Measurements from ENCODE around the gene PROSER2. TPM values are rescaled to one million over a fixed set of nuclear protein-coding genes. Genes with fewer than 3 reads are reported as not detected.

PROSER2 gene
- total and polyA plus RNA-seq, 12 donors, result 0.34 to 1.6 (median 0.76) TPM

DNA sequence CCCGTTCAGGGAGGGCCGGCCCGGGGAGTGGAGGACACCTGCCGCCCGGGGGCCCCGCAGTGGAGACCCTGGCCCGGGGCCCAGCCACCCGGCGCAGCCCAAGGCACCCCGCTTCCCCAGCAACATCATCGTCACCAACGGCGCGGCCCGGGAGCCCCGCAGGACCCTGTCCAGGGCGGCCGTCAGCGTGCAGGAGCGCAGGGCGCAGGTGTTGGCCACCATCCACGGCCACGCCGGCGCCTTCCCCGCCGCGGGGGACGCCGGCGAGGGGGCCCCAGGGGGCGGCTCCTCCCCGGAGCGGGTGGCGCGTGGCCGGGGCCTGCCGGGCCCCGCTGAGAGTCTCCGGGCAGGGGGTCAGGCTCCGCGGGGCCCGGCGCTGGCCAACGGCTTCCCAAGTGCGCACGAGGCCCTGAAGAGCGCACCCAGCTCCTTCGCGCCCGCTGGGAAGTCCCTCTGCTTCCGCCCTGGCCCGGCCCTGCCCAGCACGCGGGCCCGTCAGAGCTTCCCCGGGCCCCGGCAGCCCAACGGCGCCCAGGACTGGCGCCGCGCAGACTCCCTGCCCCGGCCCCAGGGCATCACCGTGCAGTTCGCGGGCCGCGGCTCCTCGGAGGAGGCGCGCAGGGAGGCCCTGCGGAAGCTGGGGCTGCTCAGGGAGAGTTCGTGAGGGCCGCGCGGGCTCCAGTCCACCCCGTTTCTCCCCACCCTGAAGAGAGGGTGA, 46.7 kb downstream of the PROSER2 start:
- 26 to 27% methylated on average over 47 to 78 of the region's 78 CpGs for WGBS, 2 donors
- Histone ChIP-seq H3K27ac (no peak overlapping the region), H3K4me1 (peaks cover 2 to 29% (median 17%) of the 10 kb centered on the region in 9 donors), H3K36me3 (no peaks in the 10 kb centered on the region), H3K27me3 (peaks cover 0 to 8% (median 0%) of the 10 kb centered on the region in 7 donors), H3K9me3 (no peaks in the 10 kb centered on the region), H3K4me3 (peak overlapping the region in 7 of 10 donors; percentile 19 to 38 (median 28))
- intact Hi-C loops (cut with DNase I), result no loop called here
- DNase-seq (no peak), ATAC-seq (peak; percentile 20 to 74 (median 49))
- TF ChIP-seq, protein P1, sequence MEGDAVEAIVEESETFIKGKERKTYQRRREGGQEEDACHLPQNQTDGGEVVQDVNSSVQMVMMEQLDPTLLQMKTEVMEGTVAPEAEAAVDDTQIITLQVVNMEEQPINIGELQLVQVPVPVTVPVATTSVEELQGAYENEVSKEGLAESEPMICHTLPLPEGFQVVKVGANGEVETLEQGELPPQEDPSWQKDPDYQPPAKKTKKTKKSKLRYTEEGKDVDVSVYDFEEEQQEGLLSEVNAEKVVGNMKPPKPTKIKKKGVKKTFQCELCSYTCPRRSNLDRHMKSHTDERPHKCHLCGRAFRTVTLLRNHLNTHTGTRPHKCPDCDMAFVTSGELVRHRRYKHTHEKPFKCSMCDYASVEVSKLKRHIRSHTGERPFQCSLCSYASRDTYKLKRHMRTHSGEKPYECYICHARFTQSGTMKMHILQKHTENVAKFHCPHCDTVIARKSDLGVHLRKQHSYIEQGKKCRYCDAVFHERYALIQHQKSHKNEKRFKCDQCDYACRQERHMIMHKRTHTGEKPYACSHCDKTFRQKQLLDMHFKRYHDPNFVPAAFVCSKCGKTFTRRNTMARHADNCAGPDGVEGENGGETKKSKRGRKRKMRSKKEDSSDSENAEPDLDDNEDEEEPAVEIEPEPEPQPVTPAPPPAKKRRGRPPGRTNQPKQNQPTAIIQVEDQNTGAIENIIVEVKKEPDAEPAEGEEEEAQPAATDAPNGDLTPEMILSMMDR (IDR thresholded peaks at IDR 0.05), result no peak

DNA sequence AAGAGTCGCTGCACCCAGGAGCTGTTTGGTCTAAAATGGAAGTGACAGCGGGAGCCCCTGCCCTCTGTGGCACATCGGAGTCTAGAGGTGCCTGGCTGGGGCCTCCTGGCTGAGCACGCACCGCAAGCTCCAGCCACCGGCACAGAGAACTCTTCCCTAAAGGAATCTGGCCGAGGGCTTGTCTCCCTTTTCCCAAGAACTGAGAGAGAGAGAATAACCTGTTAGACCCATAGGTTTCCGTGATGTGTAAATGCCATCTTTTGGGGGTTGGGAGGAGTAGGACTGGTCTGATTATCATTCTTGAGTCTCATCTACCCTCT, 47.3 kb downstream of the PROSER2 start:
- ATAC-seq, result peak in 2 of 8 donors; percentile 10 to 26
- Histone ChIP-seq H3K4me3 (peak overlapping the region in 6 of 10 donors; percentile 22 to 38 (median 30)), H3K27ac (no peak overlapping the region), H3K9me3 (no peaks in the 10 kb centered on the region), H3K27me3 (peaks cover 0 to 8% (median 0%) of the 10 kb centered on the region in 7 donors), H3K4me1 (peaks cover 7 to 34% (median 21%) of the 10 kb centered on the region in 9 donors), H3K36me3 (no peaks in the 10 kb centered on the region)
- intact Hi-C loops (cut with DNase I), result no loop called here
- TF ChIP-seq, protein P1 (IDR thresholded peaks at IDR 0.05), result no peak
- no peak for DNase-seq
- 53 to 58% methylated on average over 8 of the region's 8 CpGs for WGBS, 2 donors

DNA sequence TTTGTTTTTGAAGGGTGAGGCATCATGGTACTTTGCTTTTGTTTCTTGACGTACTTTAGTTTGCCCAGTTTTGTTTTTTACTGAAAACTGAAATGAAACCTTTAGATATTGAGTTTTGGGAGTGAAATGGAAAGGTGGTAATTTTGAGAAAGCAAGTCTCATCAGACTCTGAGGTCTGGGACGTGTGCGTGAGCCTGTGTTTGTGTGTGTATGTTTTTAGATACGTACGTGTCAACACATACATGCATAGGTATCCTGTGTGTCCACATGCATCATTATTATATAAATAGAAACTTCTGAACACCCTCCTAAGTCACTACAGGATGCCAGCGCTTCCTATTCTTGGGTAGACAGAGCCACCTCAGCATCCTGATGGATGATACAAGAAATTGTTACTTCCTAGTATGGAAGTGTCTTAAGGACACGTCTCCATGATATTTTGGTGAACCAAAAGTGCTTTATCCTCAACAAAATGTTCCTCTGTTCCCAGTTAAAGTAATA, 47.8 kb downstream of the PROSER2 start:
- H3K27me3 ChIP-seq, result peaks cover 0 to 8% (median 0%) of the 10 kb centered on the region in 7 donors
- ATAC-seq (no peak), DNase-seq (no peak)
- TF ChIP-seq, protein P1 (IDR thresholded peaks at IDR 0.05), result no peak
- 76 to 78% methylated on average over 7 of the region's 7 CpGs for WGBS, 2 donors
- peaks cover 9 to 40% (median 27%) of the 10 kb centered on the region in 9 donors for H3K4me1 ChIP-seq
- H3K36me3 ChIP-seq, result no peaks in the 10 kb centered on the region
- intact Hi-C loops (cut with DNase I), result no loop called here
- no peaks in the 10 kb centered on the region for H3K9me3 ChIP-seq
- no peak overlapping the region for H3K27ac ChIP-seq
- H3K4me3 ChIP-seq, result no peak overlapping the region

DNA sequence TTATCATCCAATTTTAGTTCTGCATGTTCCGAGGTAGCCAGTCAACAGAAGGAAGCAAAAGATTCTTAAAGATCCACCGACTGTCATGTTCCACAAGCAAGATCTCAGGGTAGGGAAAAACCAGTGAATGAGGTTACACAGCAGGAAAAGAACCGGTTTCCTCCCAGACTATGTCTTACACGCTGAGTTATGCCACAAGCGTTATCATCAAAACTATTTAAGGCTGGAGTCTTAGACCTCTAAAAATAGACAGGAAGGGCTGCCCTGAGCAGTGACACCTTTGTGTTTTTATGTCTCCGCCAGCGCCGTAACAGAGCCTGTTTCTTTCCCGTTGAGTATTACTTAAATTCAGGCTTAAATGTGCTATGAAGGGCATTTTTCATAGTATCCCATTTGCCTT, 48.3 kb downstream of the PROSER2 start:
- Histone ChIP-seq H3K4me1 (peaks cover 11 to 44% (median 30%) of the 10 kb centered on the region in 9 donors), H3K36me3 (no peaks in the 10 kb centered on the region), H3K27ac (no peak overlapping the region), H3K9me3 (no peaks in the 10 kb centered on the region), H3K27me3 (peaks cover 0 to 8% (median 0%) of the 10 kb centered on the region in 7 donors), H3K4me3 (peak overlapping the region in 1 of 10 donors; percentile 3)
- 26% methylated on average over 9 of the region's 9 CpGs for WGBS, 2 donors
- TF ChIP-seq, protein P1 (IDR thresholded peaks at IDR 0.05), result no peak
- DNase-seq, result no peak
- intact Hi-C loops (cut with DNase I), result no loop called here
- ATAC-seq, result peak in 4 of 8 donors; percentile 29 to 58 (median 46)

Measured in heart right ventricle (tissue), 16 donors.